ENCODE measurements around the gene DSC3.

DSC3 gene

DNA sequence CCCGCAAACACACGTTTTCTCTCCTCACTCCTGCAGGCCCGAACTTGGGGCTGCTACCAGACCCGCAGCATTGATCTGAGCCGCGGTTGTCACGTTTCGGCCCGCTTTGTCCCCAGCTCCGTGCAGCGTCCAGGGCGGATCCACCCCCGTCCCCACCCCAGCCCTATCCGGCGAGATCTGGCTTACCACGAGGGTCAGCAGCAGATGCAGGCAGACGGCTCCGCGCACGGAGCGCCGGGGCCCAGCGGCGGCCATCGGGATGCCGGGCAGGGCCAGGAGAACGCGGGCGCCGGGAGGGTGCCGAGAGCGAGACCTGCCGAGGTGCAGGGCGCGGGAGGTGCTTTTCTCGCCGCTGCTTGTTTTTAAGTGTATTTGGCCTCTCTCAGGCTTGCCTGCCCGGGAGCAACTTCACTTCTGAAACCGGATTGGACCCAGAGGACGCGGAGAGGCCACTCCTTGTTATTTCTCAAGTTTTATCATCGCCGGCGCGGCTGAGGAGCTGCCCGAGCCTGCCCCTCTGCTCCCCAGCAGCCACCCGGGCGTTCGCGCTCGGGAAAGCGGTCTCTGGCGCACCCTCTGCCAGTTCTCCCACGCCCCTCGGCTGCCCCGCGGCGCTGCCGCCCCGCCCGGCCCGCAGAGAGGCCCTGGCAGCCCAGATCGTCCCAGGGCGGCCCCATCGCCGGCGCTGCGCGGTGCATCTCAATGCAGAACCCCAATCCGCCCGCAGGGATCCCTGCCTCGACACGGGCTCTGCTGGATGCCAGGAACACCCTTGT, at the start of gene DSC3:
Gene DSC3 (minus strand): TSS at position 337 of the 776 bp plus-strand sequence. CDS start 82 bp downstream, at position 255.
- DNase-seq (ENCODE audit: low read depth), result no peak
- peak within 1 kb of the TSS; percentile 38 for H3K4me3 ChIP-seq (ENCODE audit: low read depth, low read length)

- no peak overlapping the region for H3K4me3 ChIP-seq (ENCODE audit: low read depth, low read length)
- no peak for DNase-seq (ENCODE audit: low read depth)
Observed at GRCh38 chr18:31091350-31091749, 48.8 kb upstream of the DSC3 start.

DNA sequence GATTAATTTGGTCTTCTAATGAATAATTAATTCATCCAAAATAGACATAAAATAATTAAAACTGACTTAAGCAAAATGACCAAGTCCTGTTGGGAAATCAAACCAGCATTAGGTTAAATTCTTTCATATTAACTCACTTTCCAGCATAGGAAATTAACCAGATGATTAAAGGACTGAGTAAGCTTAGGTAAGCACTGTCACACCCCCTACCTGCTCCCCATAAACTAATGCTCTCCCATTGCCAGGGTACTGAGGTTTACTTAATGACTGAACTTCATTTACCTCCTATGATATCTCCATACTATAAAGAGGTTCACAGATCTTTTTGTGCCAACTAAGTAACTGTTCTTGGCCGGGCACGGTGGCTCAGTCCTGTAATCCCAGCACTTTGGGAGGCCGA, 46.0 kb upstream of the DSC3 start:
- DNase-seq (ENCODE audit: low read depth), result no peak

DNA sequence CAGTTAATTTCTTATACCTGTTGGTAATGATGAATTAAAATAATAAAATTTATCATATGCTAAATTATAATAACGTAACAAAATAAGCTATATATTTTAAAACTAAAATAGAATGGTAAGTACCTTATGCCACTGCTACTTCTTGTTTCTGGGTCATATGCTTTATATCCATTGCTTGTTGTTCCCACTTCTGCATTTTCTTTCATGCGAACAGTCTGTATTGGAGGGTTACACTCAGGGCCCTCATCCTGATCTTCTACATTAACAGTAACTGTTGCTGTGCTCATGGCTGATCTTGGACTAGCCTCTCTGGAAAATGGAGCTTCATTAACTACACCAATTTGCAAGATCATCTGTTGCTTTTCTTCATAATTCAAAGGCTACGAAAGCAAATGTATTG, 37.4 kb upstream of the DSC3 start:
- no peak for DNase-seq (ENCODE audit: low read depth)
- H3K4me3 ChIP-seq (ENCODE audit: low read depth, low read length), result no peak overlapping the region

More for the DNA sequence above, 46.0 kb upstream of the DSC3 start:
- no peak overlapping the region for H3K4me3 ChIP-seq (ENCODE audit: low read depth, low read length)

DNA sequence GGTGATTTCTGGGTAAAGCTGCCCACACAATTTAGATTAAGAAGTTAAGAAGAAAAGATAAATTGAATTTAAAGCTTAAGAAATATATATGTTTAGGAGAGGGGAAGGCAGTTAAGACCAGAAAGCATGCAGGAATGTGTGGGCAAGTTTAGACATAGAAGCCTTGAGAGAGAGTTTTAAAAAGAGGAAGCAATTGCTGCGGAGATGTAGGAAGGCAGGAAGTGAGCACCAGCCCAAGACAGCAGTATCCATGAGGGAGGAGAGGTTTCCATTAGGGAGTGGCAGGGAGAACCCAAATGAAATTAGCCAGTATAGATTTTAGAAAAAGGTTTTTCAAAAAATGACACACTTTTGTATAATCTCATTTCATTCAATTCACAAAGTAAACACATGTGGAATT, 35.3 kb upstream of the DSC3 start:
- no peak for DNase-seq (ENCODE audit: low read depth)
- no peak overlapping the region for H3K4me3 ChIP-seq (ENCODE audit: low read depth, low read length)

DNA sequence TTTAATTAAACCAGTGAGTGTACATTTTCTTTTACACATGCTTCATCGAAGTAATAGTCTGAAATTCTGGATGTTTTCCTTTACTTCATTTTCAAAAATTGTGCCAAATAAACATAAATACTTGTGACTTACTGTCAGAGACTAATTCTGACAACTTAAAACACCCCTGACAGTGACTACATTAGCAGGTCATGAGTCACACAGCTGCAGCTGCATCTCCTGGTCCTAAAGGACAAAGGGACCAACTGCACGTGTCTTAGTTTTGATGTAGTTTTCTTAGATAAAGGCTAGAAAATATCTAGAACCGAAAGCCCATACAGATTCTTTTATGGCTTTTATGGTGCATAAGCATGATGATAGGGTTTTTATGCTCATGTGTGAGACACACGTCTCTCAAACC, 29.6 kb upstream of the DSC3 start:
- no peak overlapping the region for H3K4me3 ChIP-seq (ENCODE audit: low read depth, low read length)

DNA sequence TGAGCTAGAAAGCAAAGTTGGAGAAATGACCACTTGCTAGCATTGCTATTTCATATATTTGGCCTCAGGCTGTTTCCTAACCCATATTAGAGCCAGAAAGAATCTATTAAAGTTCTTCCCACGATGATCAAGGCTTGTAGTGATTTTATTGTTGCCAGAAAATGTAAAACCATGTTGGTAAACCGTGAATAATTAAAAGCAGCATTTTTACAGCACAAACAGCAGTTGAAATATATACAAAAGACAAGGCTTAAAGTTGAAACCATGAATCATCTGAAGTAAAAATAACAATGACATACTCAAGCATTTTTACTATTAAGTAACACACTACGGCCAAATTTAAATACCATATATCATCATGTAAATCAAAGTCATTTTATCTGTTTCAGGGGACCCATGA, 27.7 kb upstream of the DSC3 start:
- H3K4me3 ChIP-seq (ENCODE audit: low read depth, low read length), result no peak overlapping the region
- DNase-seq (ENCODE audit: low read depth), result no peak

More for the DNA sequence above, 29.6 kb upstream of the DSC3 start:
- DNase-seq (ENCODE audit: low read depth), result no peak

- no peak overlapping the region for H3K4me3 ChIP-seq (ENCODE audit: low read depth, low read length)
- no peak for DNase-seq (ENCODE audit: low read depth)
Observed at GRCh38 chr18:31066266-31066665, 23.7 kb upstream of the DSC3 start.

DNA sequence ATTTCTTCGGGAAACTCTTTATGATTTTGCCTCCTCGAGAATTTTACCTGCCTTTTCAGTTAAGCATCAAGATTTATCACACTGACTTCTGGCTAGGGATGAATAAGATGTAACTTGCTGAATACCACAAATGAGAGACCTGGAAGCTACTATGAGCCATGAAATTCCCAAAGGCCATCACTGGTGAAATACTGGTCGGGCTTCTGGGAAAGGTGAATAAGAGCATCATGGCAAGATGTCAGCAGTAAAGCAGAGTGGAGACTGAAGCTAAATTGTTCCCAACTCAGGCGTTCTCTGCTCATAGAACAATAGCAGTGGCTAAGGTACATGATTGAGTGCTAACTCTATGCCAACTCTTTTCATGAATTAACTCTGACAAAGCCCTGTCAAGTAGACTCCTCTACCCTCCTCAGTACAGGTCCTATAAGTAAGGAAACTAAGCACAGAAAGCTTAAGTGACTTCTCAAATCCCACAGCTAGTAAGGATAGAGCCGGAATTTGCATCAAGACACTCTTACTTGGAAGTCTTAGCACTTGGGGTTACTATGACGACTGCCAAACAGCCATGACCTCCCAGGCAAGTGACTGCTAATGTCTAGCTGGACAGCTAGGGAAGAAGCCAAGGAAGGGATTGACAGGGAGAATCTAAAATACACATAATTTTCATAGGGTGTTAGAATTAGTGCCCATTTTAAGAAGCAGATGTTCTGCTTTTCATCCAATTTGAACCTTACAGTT, 22.7 kb upstream of the DSC3 start:
- no peak overlapping the region for H3K4me3 ChIP-seq (ENCODE audit: low read depth, low read length)
- no peak for DNase-seq (ENCODE audit: low read depth)

DNA sequence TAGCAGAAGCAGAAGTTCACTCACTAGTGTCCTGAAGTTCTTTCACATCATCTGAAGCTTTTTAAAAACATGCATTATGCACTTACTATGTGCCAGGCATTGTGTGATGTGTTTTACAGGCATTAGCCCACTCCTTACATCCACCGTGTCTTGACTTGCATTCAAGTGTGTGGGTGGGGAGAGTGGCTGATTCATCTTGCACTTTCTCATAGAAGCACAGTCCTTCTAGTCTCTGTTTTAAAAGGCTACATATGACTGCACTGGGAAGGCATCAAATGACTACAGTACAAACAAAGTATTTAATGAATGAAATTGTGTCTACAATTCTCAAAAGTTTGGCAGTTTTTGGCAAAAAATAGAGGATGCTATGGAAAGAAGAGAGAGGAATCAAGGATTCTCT, 21.6 kb upstream of the DSC3 start:
- DNase-seq (ENCODE audit: low read depth), result no peak
- H3K4me3 ChIP-seq (ENCODE audit: low read depth, low read length), result no peak overlapping the region

GRCh38 chr18:31061945-31062344, 19.4 kb upstream of the DSC3 start:
- H3K4me3 ChIP-seq (ENCODE audit: low read depth, low read length), result no peak overlapping the region
- no peak for DNase-seq (ENCODE audit: low read depth)

- DNase-seq (ENCODE audit: low read depth), result no peak
- H3K4me3 ChIP-seq (ENCODE audit: low read depth, low read length), result no peak overlapping the region
Observed at GRCh38 chr18:31058897-31059296, 16.4 kb upstream of the DSC3 start.

DNA sequence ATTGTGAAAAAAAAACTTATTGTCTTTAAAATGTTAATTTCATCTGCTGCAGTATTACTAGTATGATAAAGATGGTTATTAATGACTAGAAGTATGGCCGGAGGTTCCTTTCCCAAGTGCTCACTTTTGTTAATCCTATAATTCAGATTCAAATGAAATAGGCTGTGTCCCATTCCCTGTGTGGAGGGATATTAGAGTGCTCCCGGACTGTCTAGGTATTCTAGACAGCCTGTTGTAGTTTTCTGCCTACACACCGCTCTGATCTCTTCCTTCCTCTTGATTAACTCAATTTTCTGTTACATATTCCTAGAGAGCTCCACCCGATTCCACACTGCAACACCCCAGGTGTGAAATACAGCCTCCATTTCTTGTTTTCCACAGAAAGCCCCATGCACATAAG, 15.4 kb upstream of the DSC3 start:
- H3K4me3 ChIP-seq (ENCODE audit: low read depth, low read length), result no peak overlapping the region
- DNase-seq (ENCODE audit: low read depth), result no peak

- no peak for DNase-seq (ENCODE audit: low read depth)
- no peak overlapping the region for H3K4me3 ChIP-seq (ENCODE audit: low read depth, low read length)
Observed at GRCh38 chr18:31057051-31057450, 14.5 kb upstream of the DSC3 start.

- no peak for DNase-seq (ENCODE audit: low read depth)
- no peak overlapping the region for H3K4me3 ChIP-seq (ENCODE audit: low read depth, low read length)
Observed at GRCh38 chr18:31056296-31056695, 13.8 kb upstream of the DSC3 start.

DNA sequence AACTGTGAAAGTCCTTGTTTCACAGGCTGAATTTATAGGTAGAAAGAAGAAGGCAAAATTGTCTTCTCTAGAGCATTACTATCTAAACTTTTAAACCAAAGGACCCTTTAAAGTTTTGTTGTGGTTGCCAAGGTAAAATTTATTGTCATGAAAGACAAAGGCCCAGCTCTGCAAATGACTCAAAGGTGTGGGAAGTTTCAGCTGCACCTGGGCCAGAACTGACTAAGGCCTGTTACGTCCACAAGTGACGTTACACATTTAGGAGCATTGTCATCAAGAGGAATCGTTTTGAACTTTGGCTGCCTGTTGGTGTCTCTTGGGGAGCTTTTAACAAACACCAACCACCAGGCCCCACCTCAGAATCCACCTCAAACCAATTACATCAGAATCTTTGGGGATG, 8.1 kb upstream of the DSC3 start:
- no peak for DNase-seq (ENCODE audit: low read depth)
- H3K4me3 ChIP-seq (ENCODE audit: low read depth, low read length), result no peak overlapping the region

GRCh38 chr18:31049189-31049588, 6.6 kb upstream of the DSC3 start:
- DNase-seq (ENCODE audit: low read depth), result no peak
- H3K4me3 ChIP-seq (ENCODE audit: low read depth, low read length), result no peak overlapping the region

- DNase-seq (ENCODE audit: low read depth), result no peak
- H3K4me3 ChIP-seq (ENCODE audit: low read depth, low read length), result no peak overlapping the region
Observed at GRCh38 chr18:31048216-31048615, 5.7 kb upstream of the DSC3 start.

DNA sequence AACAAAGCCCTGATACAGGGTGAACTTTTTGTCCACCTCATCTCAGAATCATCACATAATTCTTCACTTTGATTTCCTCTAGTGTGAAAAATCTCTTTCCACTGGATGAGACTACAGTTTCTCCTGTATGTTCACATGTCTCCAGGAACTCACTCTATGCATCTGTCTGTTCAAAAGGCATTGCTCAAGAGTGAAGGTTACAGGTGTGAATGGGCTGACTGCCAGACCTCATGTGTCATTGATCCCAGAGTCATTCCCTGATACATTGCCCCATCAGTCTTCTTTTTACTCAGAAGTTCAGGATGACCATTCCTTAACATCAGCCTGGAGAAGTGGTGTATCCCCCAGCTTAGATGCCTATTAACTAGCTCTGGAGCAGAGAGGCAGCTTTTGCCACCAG, 4.4 kb upstream of the DSC3 start:
- DNase-seq (ENCODE audit: low read depth), result no peak

DNA sequence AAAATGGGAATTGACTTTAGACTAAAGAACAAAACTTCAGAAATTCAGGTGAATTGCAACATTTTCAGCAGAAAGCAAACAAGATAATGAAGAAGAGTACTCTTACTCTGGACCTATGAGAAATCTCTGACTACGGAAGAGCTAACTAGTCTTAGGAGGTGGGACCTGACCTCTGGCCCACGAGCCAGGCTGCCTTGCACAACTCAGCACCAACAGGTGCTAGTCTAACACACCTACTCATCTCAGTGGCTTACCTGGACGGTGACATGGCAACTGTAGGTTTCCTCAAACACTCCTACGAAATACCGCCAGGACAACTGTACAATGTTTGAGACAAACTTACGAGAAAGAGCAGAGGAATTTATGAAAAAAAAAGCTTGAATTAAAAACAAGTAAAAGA, 3.1 kb upstream of the DSC3 start:
- DNase-seq (ENCODE audit: low read depth), result no peak
- no peak overlapping the region for H3K4me3 ChIP-seq (ENCODE audit: low read depth, low read length)

More for the DNA sequence above, 4.4 kb upstream of the DSC3 start:
- H3K4me3 ChIP-seq (ENCODE audit: low read depth, low read length), result no peak overlapping the region

DNA sequence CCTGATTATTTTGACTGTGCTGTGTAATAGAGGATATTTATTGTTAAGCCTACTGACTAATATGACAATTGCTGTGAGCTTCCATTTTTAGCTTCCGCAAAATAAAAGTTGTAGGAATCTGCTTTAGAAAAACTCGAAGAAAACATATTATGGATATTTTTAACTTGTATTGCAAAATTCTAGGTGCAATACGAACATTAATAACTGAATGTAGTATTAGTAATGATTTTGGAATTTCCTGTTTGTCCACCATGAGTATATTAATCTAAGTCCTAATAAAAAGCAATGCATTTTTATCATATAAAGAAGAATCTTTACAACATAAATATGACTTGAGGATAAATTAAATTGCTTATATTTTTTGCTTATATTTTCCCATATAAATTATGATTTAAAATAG, 2.4 kb upstream of the DSC3 start:
- H3K4me3 ChIP-seq (ENCODE audit: low read depth, low read length), result no peak overlapping the region
- DNase-seq (ENCODE audit: low read depth), result no peak

Measured in skeletal muscle cell (primary cell).